T-cell (primary cell): Measurements from ENCODE around the gene COX6B1. TPM values are rescaled to one million over a fixed set of nuclear protein-coding genes. Genes with fewer than 3 reads are reported as not detected.

ENCODE experiments used
- total RNA-seq, 35 experiments: library from RNA in 6 of 35; stranded (reverse) in 6 of 35; fragments of 120-200 nt in 1 of 35; gene quantifications; one replicate each; pipeline versions ENCODE4 v1.2.1 to v1.2.4 and lab custom pipeline; 2013 to 2026

Gene COX6B1
- total RNA-seq, 5 donors from 2014 or later (not counting 1 experiment from before 2014, with no cell fraction given) = 199 to 248 (median 225) TPM

Other genes starting within 250 kb of the COX6B1 start
- gene FFAR2, start 200.1 kb upstream of the COX6B1 start, total RNA-seq = not detected
- not detected for gene KRTDAP, start 157.9 kb upstream of the COX6B1 start, total RNA-seq
- gene DMKN, start 134.7 kb upstream of the COX6B1 start, total RNA-seq = 1 to 10 TPM in 4 of 5 donors, not detected in 1; 1.8 to 2.3 (median 2.1) TPM
- under 1 TPM in 1 of 5 donors, not detected in 4; 0.23 TPM for gene SBSN, start 120.0 kb upstream of the COX6B1 start, total RNA-seq
- gene GAPDHS, start 114.9 kb upstream of the COX6B1 start, total RNA-seq = not detected
- gene TMEM147, start 102.7 kb upstream of the COX6B1 start, total RNA-seq = 10 to 100 TPM; 27.5 to 46.6 (median 44.2) TPM
- gene ATP4A, start 84.7 kb upstream of the COX6B1 start, total RNA-seq = not detected
- not detected for gene PMIS2, start 62.1 kb upstream of the COX6B1 start, total RNA-seq
- 10 to 100 TPM; 25.5 to 34.1 (median 29.3) TPM for gene HAUS5, start 35.6 kb upstream of the COX6B1 start, total RNA-seq
- 10 to 100 TPM; 37.6 to 74.0 (median 68.4) TPM for gene RBM42, start 19.3 kb upstream of the COX6B1 start, total RNA-seq
- 1 to 10 TPM in 2 of 5 donors, under 1 TPM in 2, not detected in 1; 0.67 to 2.1 (median 1.1) TPM for gene ETV2, start 6.6 kb upstream of the COX6B1 start, total RNA-seq
- under 1 TPM in 4 of 5 donors, not detected in 1; 0.20 to 0.56 (median 0.38) TPM for gene UPK1A, start 18.2 kb downstream of the COX6B1 start, total RNA-seq
- 1 to 10 TPM; 1.2 to 4.1 (median 2.0) TPM for gene ZBTB32, start 56.2 kb downstream of the COX6B1 start, total RNA-seq
- 100 to 1,000 TPM in 1 of 5 donors, 10 to 100 TPM in 4; 76.4 to 107 (median 92.5) TPM for gene KMT2B, start 69.7 kb downstream of the COX6B1 start, total RNA-seq
- 100 to 1,000 TPM in 2 of 5 donors, 10 to 100 TPM in 3; 54.7 to 123 (median 98.1) TPM for gene IGFLR1, start 94.1 kb downstream of the COX6B1 start, total RNA-seq
- 10 to 100 TPM; 40.2 to 74.1 (median 49.3) TPM for gene U2AF1L4, start 97.1 kb downstream of the COX6B1 start, total RNA-seq
- gene PSENEN, start 97.3 kb downstream of the COX6B1 start, total RNA-seq = 10 to 100 TPM; 21.2 to 33.5 (median 24.5) TPM
- 10 to 100 TPM; 11.8 to 23.6 (median 22.8) TPM for gene LIN37, start 100.3 kb downstream of the COX6B1 start, total RNA-seq
- gene HSPB6, start 108.7 kb downstream of the COX6B1 start, total RNA-seq = under 1 TPM in 3 of 5 donors, not detected in 2; 0.44 to 0.69 (median 0.51) TPM
- 10 to 100 TPM; 31.3 to 52.1 (median 47.8) TPM for gene PROSER3, start 109.9 kb downstream of the COX6B1 start, total RNA-seq
- 10 to 100 TPM; 19.7 to 38.5 (median 22.8) TPM for gene ARHGAP33, start 127.2 kb downstream of the COX6B1 start, total RNA-seq
- gene PRODH2, start 164.5 kb downstream of the COX6B1 start, total RNA-seq = not detected
- gene NPHS1, start 204.2 kb downstream of the COX6B1 start, total RNA-seq = under 1 TPM in 2 of 5 donors, not detected in 3; 0.06 to 0.33 TPM
- gene KIRREL2, start 208.6 kb downstream of the COX6B1 start, total RNA-seq = under 1 TPM; 0.16 to 0.28 (median 0.25) TPM
- gene APLP1, start 220.3 kb downstream of the COX6B1 start, total RNA-seq = 1 to 10 TPM in 1 of 5 donors, under 1 TPM in 3, not detected in 1; 0.15 to 1.3 (median 0.33) TPM